GM10248 (cell line): ENCODE measurements around the gene PPP2R2C.

Experiments used
- CTCF ChIA-PET: fragments of 300-600 bp; sonication (Branson Sonifier 250); formaldehyde crosslinking; extraction: SDS; loops from one replicate; lab custom pipeline; 2021; ENCODE audit warnings: antibody characterized with exemption; lab: Yijun Ruan, JAX
- POLR2A ChIA-PET: fragments of 350-650 bp; sonication (Branson Sonifier 250); formaldehyde crosslinking; extraction: SDS; loops from one replicate; lab custom pipeline; 2020; ENCODE audit warnings: antibody characterized with exemption; lab: Yijun Ruan, JAX
- DNase-seq: peaks from one replicate; pipeline ENCODE4 v3.0.0; 2012; ENCODE audit errors: extremely low spot score
- CTCF ChIP-seq: IDR thresholded peaks from 2 replicates; pipeline ENCODE4 v1.5.1; 2012; ENCODE audit warnings: mild to moderate bottlenecking, low read depth; ENCODE audit errors: extremely low read depth, missing control alignments, control extremely low read depth

Gene PPP2R2C

GRCh38 chr4:6275898-6276806 is 196.3 kb downstream of the PPP2R2C start:
- DNase-seq: no peak
- TF ChIP-seq CTCF: no peak
- POLR2A ChIA-PET: no interaction called here
- CTCF ChIA-PET: interaction anchor here (1.2 kb wide), 1 partner anchor 25 kb away, joined by 5 read pairs; no protein-coding TSS in a partner anchor

GRCh38 chr4:6275351-6275750 is 197.1 kb downstream of the PPP2R2C start:
- no peak for TF ChIP-seq CTCF
- ChIA-PET CTCF (interaction anchor here (1.2 to 1.5 kb wide), 2 partner anchors 24 to 52 kb away, joined by 5 read pairs; no protein-coding TSS in a partner anchor), POLR2A (no interaction called here)
- no peak for DNase-seq

- no peak for DNase-seq
- CTCF ChIA-PET: interaction anchor here (1.1 to 1.5 kb wide), 2 partner anchors 12 to 15 kb away, joined by 3 to 5 read pairs; no protein-coding TSS in a partner anchor
- POLR2A ChIA-PET: no interaction called here
- no peak for TF ChIP-seq CTCF
These were observed 198.8 kb downstream of the PPP2R2C start for GRCh38 chr4:6273661-6273990.

GRCh38 chr4:6272863-6273660 is 199.4 kb downstream of the PPP2R2C start:
- POLR2A ChIA-PET: no interaction called here
- no peak for TF ChIP-seq CTCF
- CTCF ChIA-PET: interaction anchor here (1.1 to 1.5 kb wide), 3 partner anchors 11 to 24 kb away, joined by 3 to 5 read pairs (median 3); no protein-coding TSS in a partner anchor
- no peak for DNase-seq

GRCh38 chr4:6271701-6272465 is 200.5 kb downstream of the PPP2R2C start:
- DNase-seq: no peak
- no peak for TF ChIP-seq CTCF
- ChIA-PET CTCF (interaction anchor here (1.2 to 5.9 kb wide), 3 partner anchors 11 to 25 kb away, joined by 3 to 37 read pairs (median 4); no protein-coding TSS in a partner anchor), POLR2A (no interaction called here)

GRCh38 chr4:6271206-6271605 is 201.2 kb downstream of the PPP2R2C start:
- no peak for TF ChIP-seq CTCF
- CTCF ChIA-PET: interaction anchor here (0.8 to 5.9 kb wide), 4 partner anchors 11 to 60 kb away, joined by 3 to 37 read pairs (median 12); no protein-coding TSS in a partner anchor
- POLR2A ChIA-PET: no interaction called here
- DNase-seq: no peak
